IPS-20b (cell line): Measurements from ENCODE around the gene RNF227.

Experiments used
- H3K27ac ChIP-seq: one replicate; pipeline ENCODE4 v1.5.1; 2013; ENCODE audit warnings: low read length
- H3K27me3 ChIP-seq: 2 replicates; pipeline ENCODE4 v1.6.1; 2013; ENCODE audit warnings: mild to moderate bottlenecking, low read length, inconsistent platforms; ENCODE audit not compliant: insufficient read depth
- H3K36me3 ChIP-seq: 2 replicates; pipeline ENCODE4 v1.6.1; 2013; ENCODE audit warnings: low read depth, mild to moderate bottlenecking, inconsistent platforms, low read length, moderate library complexity; ENCODE audit not compliant: insufficient read depth
- H3K4me1 ChIP-seq: 2 replicates; pipeline ENCODE4 v1.6.1; 2013; ENCODE audit warnings: mild to moderate bottlenecking, control low read depth, inconsistent platforms, low read length, moderate library complexity; ENCODE audit not compliant: insufficient read depth
- H3K4me3 ChIP-seq: 2 replicates; pipeline ENCODE4 v1.5.1; 2013; ENCODE audit warnings: mild to moderate bottlenecking, low read length, inconsistent platforms
- H3K9ac ChIP-seq: 2 replicates; pipeline ENCODE4 v1.6.1; 2013; ENCODE audit warnings: low read depth, mild to moderate bottlenecking, inconsistent platforms, low read length, moderate library complexity
- H3K9me3 ChIP-seq: 2 replicates; pipeline ENCODE4 v1.6.1; 2013; ENCODE audit warnings: mild to moderate bottlenecking, low read depth, low read length, inconsistent platforms; ENCODE audit not compliant: insufficient read depth

The RNF227 gene

DNA sequence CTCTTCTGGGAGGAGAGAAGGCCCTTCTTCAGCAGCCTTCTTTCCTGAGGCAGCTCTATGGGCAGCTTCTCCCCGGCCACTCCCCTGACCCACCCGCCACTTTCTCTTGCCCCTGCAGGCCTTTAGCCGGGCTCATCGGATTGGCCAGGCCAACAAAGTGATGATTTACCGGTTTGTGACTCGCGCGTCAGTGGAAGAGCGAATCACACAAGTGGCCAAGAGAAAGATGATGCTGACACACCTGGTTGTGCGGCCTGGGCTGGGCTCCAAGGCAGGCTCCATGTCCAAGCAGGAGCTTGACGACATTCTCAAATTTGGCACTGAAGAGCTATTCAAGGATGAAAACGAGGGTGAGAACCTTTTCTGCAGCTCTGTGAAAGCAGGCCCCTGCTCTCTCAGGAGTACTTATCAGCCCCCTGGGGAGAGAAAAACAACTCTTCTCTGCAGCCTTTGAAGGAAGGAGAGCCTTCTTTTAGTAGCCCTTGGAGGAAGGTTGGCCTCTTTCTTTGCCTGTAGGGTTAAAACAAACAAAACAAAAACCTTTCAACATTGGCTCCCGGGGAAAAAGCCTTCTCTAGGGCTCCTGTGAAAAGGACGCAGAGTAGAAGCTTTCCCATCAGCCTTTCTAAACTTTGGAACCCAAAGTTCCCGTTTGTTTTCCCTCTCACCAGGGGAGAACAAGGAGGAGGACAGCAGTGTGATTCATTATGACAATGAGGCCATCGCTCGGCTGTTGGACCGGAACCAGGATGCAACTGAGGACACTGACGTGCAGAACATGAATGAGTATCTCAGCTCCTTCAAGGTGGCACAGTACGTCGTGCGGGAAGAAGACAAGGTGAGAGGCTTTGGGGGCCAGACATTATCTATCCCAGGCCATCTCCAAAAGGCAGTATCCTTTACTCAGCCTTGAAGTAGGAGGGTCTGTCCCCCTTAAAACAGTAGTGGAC is 12.7 kb downstream of the RNF227 start:
- Histone ChIP-seq H3K36me3 (peaks cover 42% of the 10 kb centered on the region), H3K27ac (no peak overlapping the region), H3K4me1 (no peaks in the 10 kb centered on the region; the same call in 1 of the 2 replicates), H3K4me3 (no peak overlapping the region), H3K9ac (no peak overlapping the region; the same call in 1 of the 2 replicates), H3K9me3 (no peaks in the 10 kb centered on the region), H3K27me3 (no peaks in the 10 kb centered on the region)

DNA sequence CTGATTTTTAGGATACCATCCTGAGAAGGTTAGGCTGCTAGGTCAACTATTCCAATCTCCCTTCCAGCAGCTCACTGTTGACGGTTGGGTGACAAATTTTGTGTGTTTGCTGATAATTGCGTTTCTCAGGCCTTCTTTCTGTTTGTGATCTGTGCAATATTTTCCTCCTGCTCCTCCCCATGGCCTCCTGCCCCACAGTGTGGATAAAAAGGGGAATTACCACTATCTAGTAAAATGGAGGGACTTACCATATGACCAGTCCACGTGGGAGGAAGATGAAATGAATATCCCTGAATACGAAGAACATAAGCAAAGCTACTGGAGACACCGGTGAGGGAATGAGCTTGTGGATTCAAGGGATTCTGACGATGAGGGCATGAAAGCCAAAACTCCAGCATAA is 18.3 kb downstream of the RNF227 start:
- H3K4me3 ChIP-seq: no peak overlapping the region
- H3K27ac ChIP-seq: no peak overlapping the region
- no peaks in the 10 kb centered on the region for H3K4me1 ChIP-seq
- H3K36me3 ChIP-seq: peaks cover 51% of the 10 kb centered on the region
- H3K27me3 ChIP-seq: no peaks in the 10 kb centered on the region
- no peak overlapping the region for H3K9ac ChIP-seq
- no peaks in the 10 kb centered on the region for H3K9me3 ChIP-seq

DNA sequence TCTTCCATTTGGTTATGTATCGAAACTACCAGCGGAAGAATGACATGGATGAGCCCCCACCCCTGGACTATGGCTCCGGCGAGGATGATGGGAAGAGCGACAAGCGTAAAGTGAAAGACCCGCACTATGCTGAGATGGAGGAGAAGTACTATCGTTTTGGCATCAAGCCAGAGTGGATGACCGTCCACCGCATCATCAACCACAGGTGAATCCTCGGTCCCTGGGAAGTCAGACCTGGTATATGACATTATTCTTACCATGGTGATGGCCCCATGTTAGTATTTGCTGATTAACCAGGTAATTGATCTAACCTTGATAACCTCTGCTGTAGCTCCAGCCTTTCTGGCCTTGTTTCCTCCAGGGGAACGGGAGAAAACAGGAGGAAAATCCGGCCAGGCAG is 19.0 kb downstream of the RNF227 start:
- Histone ChIP-seq H3K9me3 (no peaks in the 10 kb centered on the region), H3K4me1 (no peaks in the 10 kb centered on the region), H3K9ac (no peak overlapping the region), H3K27me3 (no peaks in the 10 kb centered on the region), H3K27ac (no peak overlapping the region), H3K36me3 (peaks cover 51% of the 10 kb centered on the region), H3K4me3 (no peak overlapping the region)

DNA sequence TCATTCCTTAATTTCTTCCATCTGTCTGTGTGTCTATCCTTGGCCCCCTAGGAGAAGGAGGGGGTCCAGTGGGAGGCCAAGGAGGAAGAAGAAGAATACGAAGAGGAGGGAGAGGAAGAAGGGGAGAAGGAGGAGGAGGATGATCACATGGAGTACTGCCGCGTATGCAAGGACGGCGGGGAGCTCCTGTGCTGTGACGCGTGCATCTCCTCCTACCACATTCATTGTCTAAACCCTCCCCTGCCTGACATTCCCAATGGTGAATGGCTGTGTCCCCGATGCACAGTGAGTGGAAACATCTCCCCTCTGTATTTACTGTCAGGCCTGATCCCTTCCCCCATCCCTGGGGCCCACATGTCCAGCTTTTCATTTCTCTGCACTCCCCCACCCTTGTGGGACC is 21.2 kb downstream of the RNF227 start:
- Histone ChIP-seq H3K27ac (no peak overlapping the region), H3K4me1 (no peaks in the 10 kb centered on the region), H3K36me3 (peaks cover 37% of the 10 kb centered on the region), H3K27me3 (no peaks in the 10 kb centered on the region), H3K4me3 (no peak overlapping the region), H3K9me3 (no peaks in the 10 kb centered on the region), H3K9ac (no peak overlapping the region)

- peaks cover 2% of the 10 kb centered on the region; the same call in 1 of the 2 replicates for H3K4me1 ChIP-seq
- H3K4me3 ChIP-seq: no peak overlapping the region
- no peak overlapping the region for H3K27ac ChIP-seq
- H3K9ac ChIP-seq: no peak overlapping the region
- H3K9me3 ChIP-seq: no peaks in the 10 kb centered on the region
- H3K36me3 ChIP-seq: peaks cover 34% of the 10 kb centered on the region
- H3K27me3 ChIP-seq: no peaks in the 10 kb centered on the region
These were observed 21.9 kb downstream of the RNF227 start for GRCh38 chr17:7894226-7894625.

- peaks cover 28% of the 10 kb centered on the region for H3K36me3 ChIP-seq
- H3K4me1 ChIP-seq: peaks cover 10% of the 10 kb centered on the region; the same call in 1 of the 2 replicates
- H3K4me3 ChIP-seq: no peak overlapping the region
- H3K9me3 ChIP-seq: no peaks in the 10 kb centered on the region
- no peak overlapping the region for H3K9ac ChIP-seq
- no peak overlapping the region for H3K27ac ChIP-seq
- no peaks in the 10 kb centered on the region; the same call in 1 of the 2 replicates for H3K27me3 ChIP-seq
These were observed 22.8 kb downstream of the RNF227 start for GRCh38 chr17:7893187-7893880.

- Histone ChIP-seq H3K9ac (no peak overlapping the region), H3K4me1 (peaks cover 21% of the 10 kb centered on the region; the same call in 1 of the 2 replicates), H3K36me3 (peaks cover 7% of the 10 kb centered on the region; the same call in 1 of the 2 replicates), H3K9me3 (no peaks in the 10 kb centered on the region), H3K27ac (no peak overlapping the region), H3K4me3 (no peak overlapping the region), H3K27me3 (peaks cover 20% of the 10 kb centered on the region; the same call in 1 of the 2 replicates)
These were observed 26.7 kb downstream of the RNF227 start for GRCh38 chr17:7889166-7889955.

DNA sequence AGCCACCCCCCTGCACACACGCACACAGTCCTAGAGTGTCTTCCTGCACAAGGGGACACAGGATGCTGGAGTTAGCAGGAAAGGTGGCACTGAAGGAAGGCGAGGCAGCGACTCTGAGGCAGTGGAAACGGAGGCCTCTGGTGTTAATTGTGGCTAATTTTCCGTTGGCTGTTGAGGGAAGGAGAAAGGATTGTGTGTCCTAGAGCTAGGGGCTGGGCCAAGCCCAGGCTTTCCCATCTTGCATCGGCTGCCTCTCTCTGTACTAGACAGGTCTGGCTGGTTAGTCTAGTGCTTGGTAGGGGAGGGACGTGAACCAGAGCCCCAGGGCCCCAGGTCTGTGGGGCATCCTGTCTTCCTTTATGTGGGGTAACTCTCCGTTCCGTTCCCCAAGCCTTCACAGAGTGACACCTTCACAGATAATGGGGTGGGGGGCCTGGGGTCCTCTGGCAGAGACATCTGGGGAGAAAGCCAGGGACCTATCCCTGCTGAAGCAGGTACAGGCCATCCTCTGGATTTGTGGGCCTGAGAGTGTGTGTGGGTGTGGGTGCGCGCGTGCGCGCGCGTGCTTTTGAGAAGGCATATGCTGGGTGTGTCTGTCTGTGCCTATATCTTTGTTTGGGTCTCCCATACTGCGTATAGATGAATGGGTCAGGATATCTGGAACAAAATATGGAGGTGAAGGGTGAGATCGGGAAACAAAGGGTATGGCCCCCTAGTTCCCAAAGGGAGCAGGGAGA is 27.7 kb downstream of the RNF227 start, which contains the start of gene CHD3:
Gene CHD3 (plus strand): TSS at position 606 of the 737 bp plus-strand sequence. CDS start 212 bp downstream, outside the sequence.
- Histone ChIP-seq H3K36me3 (no peaks in the 10 kb centered on the region), H3K4me3 (peak within 1 kb of the TSS; percentile 83), H3K9me3 (no peaks in the 10 kb centered on the region), H3K27ac (no peak within 1 kb of the TSS), H3K9ac (peak within 1 kb of the TSS; percentile 74), H3K27me3 (peaks cover 20% of the 10 kb centered on the region; the same call in 1 of the 2 replicates), H3K4me1 (peaks cover 27% of the 10 kb centered on the region; the same call in 1 of the 2 replicates)

DNA sequence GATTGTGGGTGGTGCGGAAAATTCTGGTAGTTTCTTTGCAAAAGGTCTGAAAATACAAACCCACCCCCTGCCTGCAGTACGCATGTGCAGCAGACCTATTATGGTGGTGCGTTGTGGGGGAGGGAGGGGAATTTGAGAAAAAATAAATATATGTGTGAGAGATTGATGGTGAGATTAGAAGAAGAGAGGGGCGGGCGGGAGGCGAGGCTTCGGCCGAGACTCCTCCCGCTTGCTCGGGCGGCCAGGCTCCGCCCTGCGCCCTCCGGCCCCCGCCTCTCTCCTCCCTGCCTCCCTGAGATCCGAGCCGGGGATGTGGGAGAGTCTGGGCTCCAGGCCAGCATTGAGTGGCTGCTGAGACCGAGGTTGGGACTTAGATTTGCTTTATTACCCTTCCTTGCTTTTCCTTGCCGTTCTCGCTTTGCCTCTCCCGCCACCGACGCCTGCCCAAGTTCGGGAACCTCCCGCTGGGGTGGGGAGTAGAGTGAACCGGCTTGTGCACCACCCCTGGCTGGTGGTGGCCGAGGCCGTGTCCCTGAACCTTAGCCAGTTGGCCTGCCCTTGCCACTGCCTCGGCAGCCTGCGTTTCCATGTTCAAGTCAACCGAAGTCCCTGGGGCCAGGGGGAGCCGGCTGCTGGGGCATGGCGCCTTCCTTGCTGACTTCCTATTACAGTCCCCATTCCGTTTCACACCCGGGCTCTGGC is 28.5 kb downstream of the RNF227 start:
- no peak overlapping the region for H3K27ac ChIP-seq
- H3K9ac ChIP-seq: peak overlapping the region; percentile 74

DNA sequence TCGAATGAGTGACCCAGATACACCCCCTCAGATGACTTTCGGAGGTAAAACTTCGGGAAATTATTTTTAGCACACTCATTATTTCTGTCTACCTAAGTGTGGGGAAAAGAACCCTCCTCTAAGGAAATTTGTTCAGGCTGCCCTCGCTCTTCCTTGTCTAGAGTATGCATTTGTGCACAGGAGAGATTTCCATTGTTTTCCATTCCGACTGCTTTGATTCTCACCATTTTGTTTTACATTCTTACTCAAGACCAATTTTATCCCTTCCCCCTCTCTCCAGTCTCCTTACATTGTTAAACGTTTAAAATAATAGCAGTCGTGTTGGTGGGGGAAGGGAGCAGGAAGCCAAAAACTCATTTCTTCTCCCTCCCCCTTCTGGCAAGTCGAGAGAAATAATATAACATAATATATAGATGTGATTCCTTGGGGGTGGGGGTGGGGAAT is 29.0 kb downstream of the RNF227 start:
- peak overlapping the region; percentile 10; the same call in 1 of the 2 replicates for H3K9ac ChIP-seq
- no peaks in the 10 kb centered on the region for H3K9me3 ChIP-seq
- peak overlapping the region; percentile 83 for H3K4me3 ChIP-seq
- no peak overlapping the region for H3K27ac ChIP-seq
- H3K27me3 ChIP-seq: peaks cover 20% of the 10 kb centered on the region; the same call in 1 of the 2 replicates
- H3K4me1 ChIP-seq: peaks cover 28% of the 10 kb centered on the region; the same call in 1 of the 2 replicates
- H3K36me3 ChIP-seq: no peaks in the 10 kb centered on the region

More for the DNA sequence above, 28.5 kb downstream of the RNF227 start:
- H3K27me3 ChIP-seq: peaks cover 20% of the 10 kb centered on the region; the same call in 1 of the 2 replicates
- H3K36me3 ChIP-seq: no peaks in the 10 kb centered on the region
- peak overlapping the region; percentile 83 for H3K4me3 ChIP-seq
- H3K9me3 ChIP-seq: no peaks in the 10 kb centered on the region
- peaks cover 28% of the 10 kb centered on the region; the same call in 1 of the 2 replicates for H3K4me1 ChIP-seq
